ENCODE data around the gene TMEM270.

Gene TMEM270

GRCh38 chr7:73895626-73896025, 34.7 kb downstream of the TMEM270 start:
- TF ChIP-seq ZNF274 (IDR thresholded peaks at IDR 0.05; ENCODE audit: low read depth, low read length): no peak
- H3K4me3 ChIP-seq (ENCODE audit: low read length): no peak overlapping the region

GRCh38 chr7:73896454-73896853, 35.5 kb downstream of the TMEM270 start:
- no peak overlapping the region for H3K4me3 ChIP-seq (ENCODE audit: low read length)
- TF ChIP-seq ZNF274 (IDR thresholded peaks at IDR 0.05; ENCODE audit: low read depth, low read length): no peak

- no peak for TF ChIP-seq ZNF274 (IDR thresholded peaks at IDR 0.05; ENCODE audit: low read depth, low read length)
- no peak overlapping the region for H3K4me3 ChIP-seq (ENCODE audit: low read length)
These were observed 38.8 kb downstream of the TMEM270 start for GRCh38 chr7:73899731-73900142.

- no peak for TF ChIP-seq ZNF274 (IDR thresholded peaks at IDR 0.05; ENCODE audit: low read depth, low read length)
These were observed 39.3 kb downstream of the TMEM270 start for GRCh38 chr7:73900286-73900685.

GRCh38 chr7:73901231-73901822, 40.4 kb downstream of the TMEM270 start:
- no peak for TF ChIP-seq ZNF274 (IDR thresholded peaks at IDR 0.05; ENCODE audit: low read depth, low read length)
- no peak overlapping the region for H3K4me3 ChIP-seq (ENCODE audit: low read length)

More at GRCh38 chr7:73900286-73900685, 39.3 kb downstream of the TMEM270 start:
- H3K4me3 ChIP-seq (ENCODE audit: low read length): no peak overlapping the region

- TF ChIP-seq ZNF274 (IDR thresholded peaks at IDR 0.05; ENCODE audit: low read depth, low read length): no peak
- H3K4me3 ChIP-seq (ENCODE audit: low read length): no peak overlapping the region
These were observed 41.1 kb downstream of the TMEM270 start for GRCh38 chr7:73901823-73902597.

- no peak for TF ChIP-seq ZNF274 (IDR thresholded peaks at IDR 0.05; ENCODE audit: low read depth, low read length)
- no peak overlapping the region for H3K4me3 ChIP-seq (ENCODE audit: low read length)
These were observed 42.6 kb downstream of the TMEM270 start for GRCh38 chr7:73903321-73904218.

- no peak for TF ChIP-seq ZNF274 (IDR thresholded peaks at IDR 0.05; ENCODE audit: low read depth, low read length)
- H3K4me3 ChIP-seq (ENCODE audit: low read length): no peak overlapping the region
These were observed 43.5 kb downstream of the TMEM270 start for GRCh38 chr7:73904219-73905137.

- no peak for TF ChIP-seq ZNF274 (IDR thresholded peaks at IDR 0.05; ENCODE audit: low read depth, low read length)
- H3K4me3 ChIP-seq (ENCODE audit: low read length): no peak overlapping the region
These were observed 44.4 kb downstream of the TMEM270 start for GRCh38 chr7:73905360-73905759.

- TF ChIP-seq ZNF274 (IDR thresholded peaks at IDR 0.05; ENCODE audit: low read depth, low read length): no peak
These were observed 45.9 kb downstream of the TMEM270 start for GRCh38 chr7:73906874-73907273.

GRCh38 chr7:73907554-73908122, 46.7 kb downstream of the TMEM270 start:
- TF ChIP-seq ZNF274 (IDR thresholded peaks at IDR 0.05; ENCODE audit: low read depth, low read length): no peak
- H3K4me3 ChIP-seq (ENCODE audit: low read length): no peak overlapping the region

More at GRCh38 chr7:73906874-73907273, 45.9 kb downstream of the TMEM270 start:
- H3K4me3 ChIP-seq (ENCODE audit: low read length): no peak overlapping the region

- TF ChIP-seq ZNF274 (IDR thresholded peaks at IDR 0.05; ENCODE audit: low read depth, low read length): no peak
- H3K4me3 ChIP-seq (ENCODE audit: low read length): no peak overlapping the region
These were observed 47.2 kb downstream of the TMEM270 start for GRCh38 chr7:73908123-73908611.
